ENCODE results near the gene TMEM131. TPM values are rescaled to one million over a fixed set of nuclear protein-coding genes. Genes with fewer than 3 reads are reported as not detected.

Gene TMEM131
- total RNA-seq, 1 donor from 2014 or later: 41.3 TPM

GRCh38 chr2:97914691-97915213, 81.0 kb downstream of the TMEM131 start:
- Mint-ChIP-seq H3K4me1 (ENCODE audit: unreplicated experiment) (peaks cover 35% of the 10 kb centered on the region), H3K9me3 (peaks cover 12% of the 10 kb centered on the region), H3K36me3 (peaks cover 35% of the 10 kb centered on the region), H3K27ac (no peak overlapping the region), H3K4me3 (no peak overlapping the region), H3K27me3 (no peaks in the 10 kb centered on the region)
- no peak for DNase-seq (ENCODE audit: extremely low spot score, unreplicated experiment)
- TF ChIP-seq CTCF (conservative IDR thresholded peaks at IDR 0.05): no peak

- H3K36me3 Mint-ChIP-seq: peaks cover 38% of the 10 kb centered on the region
- H3K27ac Mint-ChIP-seq: no peak overlapping the region
- H3K27me3 Mint-ChIP-seq: no peaks in the 10 kb centered on the region
- H3K4me1 Mint-ChIP-seq (ENCODE audit: unreplicated experiment): peaks cover 40% of the 10 kb centered on the region
- TF ChIP-seq CTCF (conservative IDR thresholded peaks at IDR 0.05): no peak
- peaks cover 12% of the 10 kb centered on the region for H3K9me3 Mint-ChIP-seq
- no peak for DNase-seq (ENCODE audit: extremely low spot score, unreplicated experiment)
- no peak overlapping the region for H3K4me3 Mint-ChIP-seq
Measured at GRCh38 chr2:97913846-97914245, 81.9 kb downstream of the TMEM131 start.

- Mint-ChIP-seq H3K27ac (no peak overlapping the region), H3K27me3 (no peaks in the 10 kb centered on the region), H3K36me3 (peaks cover 33% of the 10 kb centered on the region), H3K4me3 (no peak overlapping the region), H3K4me1 (ENCODE audit: unreplicated experiment) (peaks cover 39% of the 10 kb centered on the region), H3K9me3 (peaks cover 5% of the 10 kb centered on the region)
- DNase-seq (ENCODE audit: extremely low spot score, unreplicated experiment): no peak
- no peak for TF ChIP-seq CTCF (conservative IDR thresholded peaks at IDR 0.05)
Measured at GRCh38 chr2:97911922-97912575, 83.7 kb downstream of the TMEM131 start.

- peaks cover 35% of the 10 kb centered on the region for H3K4me1 Mint-ChIP-seq (ENCODE audit: unreplicated experiment)
- no peak for DNase-seq (ENCODE audit: extremely low spot score, unreplicated experiment)
- H3K36me3 Mint-ChIP-seq: peaks cover 40% of the 10 kb centered on the region
- no peak overlapping the region for H3K27ac Mint-ChIP-seq
- H3K27me3 Mint-ChIP-seq: no peaks in the 10 kb centered on the region
- no peak overlapping the region for H3K4me3 Mint-ChIP-seq
- peaks cover 5% of the 10 kb centered on the region for H3K9me3 Mint-ChIP-seq
- TF ChIP-seq CTCF (conservative IDR thresholded peaks at IDR 0.05): no peak
Measured at GRCh38 chr2:97911206-97911921, 84.4 kb downstream of the TMEM131 start.

GRCh38 chr2:97910403-97911205, 85.1 kb downstream of the TMEM131 start:
- no peak overlapping the region for H3K27ac Mint-ChIP-seq
- H3K4me1 Mint-ChIP-seq (ENCODE audit: unreplicated experiment): peaks cover 27% of the 10 kb centered on the region
- no peak overlapping the region for H3K4me3 Mint-ChIP-seq
- no peak for TF ChIP-seq CTCF (conservative IDR thresholded peaks at IDR 0.05)
- peaks cover 45% of the 10 kb centered on the region for H3K36me3 Mint-ChIP-seq
- DNase-seq (ENCODE audit: extremely low spot score, unreplicated experiment): no peak
- H3K27me3 Mint-ChIP-seq: no peaks in the 10 kb centered on the region
- H3K9me3 Mint-ChIP-seq: peaks cover 5% of the 10 kb centered on the region

All from type B pancreatic cell (in vitro differentiated cells).